Activated CD8-positive, alpha-beta memory T cell treated with anti-CD3 and anti-CD28 coated beads, Interleukin-2, amount 50 U/mL, for 48 hours (primary cell): ENCODE data around the gene TBL2.
"Not testable (repeated sequence)": the region's sequence is repeated elsewhere in the genome, so short reads cannot be mapped to it uniquely, and the experiment has no call there.

ENCODE experiments used
- DNase-seq: peaks from one replicate; pipeline ENCODE4 v3.0.0-alpha.2; 2020

The TBL2 gene

DNA sequence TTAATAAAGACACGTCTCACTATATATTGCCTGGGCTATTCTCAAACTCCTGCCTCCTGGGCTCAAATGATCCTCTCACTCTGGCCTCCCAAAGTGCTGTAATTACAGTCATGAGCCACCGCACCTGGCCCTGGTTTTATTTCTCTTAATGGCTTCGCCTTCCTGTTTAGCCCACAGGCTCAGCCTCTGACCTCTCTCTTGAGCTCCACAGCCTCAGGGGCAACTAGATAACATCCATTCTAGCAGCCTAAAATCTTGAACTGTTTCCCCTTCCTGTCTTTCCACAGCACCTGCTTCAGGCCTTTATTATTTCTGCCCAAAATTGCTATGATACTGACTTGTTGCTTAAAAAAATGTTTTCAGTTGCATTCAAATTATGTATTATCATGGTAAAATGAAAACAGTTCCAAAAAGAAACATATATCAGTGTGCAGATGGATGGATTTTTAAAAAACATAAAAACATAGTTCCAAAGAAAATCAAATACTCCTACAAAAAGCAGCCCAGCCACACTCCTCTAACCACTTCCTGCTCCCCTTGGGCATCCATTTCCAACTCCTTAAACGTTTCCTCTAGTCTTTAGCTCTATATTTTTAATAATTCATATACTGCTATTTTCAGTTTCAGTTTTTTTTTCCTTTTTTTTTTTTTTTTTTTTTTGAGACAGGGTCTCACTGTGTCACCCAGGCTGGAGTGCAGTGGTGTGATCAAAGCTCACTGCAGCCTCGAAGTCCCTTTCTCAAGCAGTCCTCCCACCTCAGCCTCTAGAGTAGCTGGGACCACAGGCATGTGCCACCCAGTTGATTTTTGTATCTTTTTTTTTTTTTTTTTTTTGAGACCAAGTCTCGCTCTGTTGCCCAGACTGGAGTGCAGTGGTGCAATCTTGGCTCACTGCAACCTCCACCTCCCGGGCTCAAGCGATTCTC lies 51.2 kb downstream of the TBL2 start:
- no peak for DNase-seq

DNA sequence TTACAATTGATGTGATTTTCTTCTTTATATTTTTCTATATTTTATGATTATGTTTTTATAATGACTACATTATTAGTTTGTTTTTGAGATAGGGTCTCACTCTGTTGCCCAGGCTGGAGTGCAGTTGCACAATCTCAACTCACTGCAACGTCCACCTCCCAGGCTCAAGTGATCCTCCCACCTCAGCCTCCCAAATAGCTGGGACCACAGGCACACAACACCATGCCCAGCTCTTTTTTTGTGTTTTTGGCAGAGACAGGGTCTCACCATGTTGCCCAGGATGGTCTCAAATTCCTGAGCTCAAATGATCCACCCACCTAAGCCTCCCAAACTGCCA lies 52.3 kb downstream of the TBL2 start:
- DNase-seq = not testable (repeated sequence)

DNA sequence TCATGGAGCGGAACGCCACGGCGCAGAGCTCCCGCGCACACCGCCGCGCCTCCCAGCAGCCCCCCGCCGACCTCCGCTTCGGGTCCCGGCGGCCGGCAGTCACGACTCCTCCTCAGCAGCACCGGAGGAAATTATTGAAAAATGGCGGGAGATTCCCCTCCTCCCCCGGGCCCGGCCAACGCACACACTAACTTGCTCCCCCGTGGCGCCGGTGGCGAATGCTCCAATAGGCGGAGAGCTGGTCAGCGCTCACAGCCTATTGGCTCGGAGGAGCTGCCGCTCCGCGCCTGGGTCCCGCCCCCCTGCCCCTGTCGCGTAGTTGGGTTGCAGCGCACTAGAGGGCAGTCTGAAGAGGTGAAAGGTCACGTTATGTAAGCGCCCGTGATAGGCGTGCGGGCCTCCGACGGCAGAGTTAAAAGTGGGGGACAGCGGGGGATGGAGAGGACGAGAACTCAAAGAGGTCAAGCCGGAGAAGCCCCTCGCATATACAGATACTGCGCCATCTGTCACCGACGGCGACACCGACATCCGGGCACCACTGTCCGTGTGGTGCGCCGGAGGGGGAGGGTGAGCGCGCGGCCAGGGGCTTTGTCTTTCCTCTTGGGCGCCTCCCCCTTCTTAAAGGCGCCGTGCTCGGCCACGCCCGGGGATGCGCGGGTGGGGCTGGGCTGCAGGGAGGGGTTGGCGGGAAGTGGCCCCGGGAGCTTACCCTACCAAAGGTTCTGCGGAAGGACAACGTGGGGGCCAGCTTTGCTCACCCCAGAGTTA lies 56.1 kb downstream of the TBL2 start, which contains the start of gene BAZ1B:
BAZ1B (minus strand) TSS at position 189 of the 768 bp plus-strand sequence. CDS start 360 bp downstream, outside the sequence.
- peak; percentile 96 for DNase-seq

DNA sequence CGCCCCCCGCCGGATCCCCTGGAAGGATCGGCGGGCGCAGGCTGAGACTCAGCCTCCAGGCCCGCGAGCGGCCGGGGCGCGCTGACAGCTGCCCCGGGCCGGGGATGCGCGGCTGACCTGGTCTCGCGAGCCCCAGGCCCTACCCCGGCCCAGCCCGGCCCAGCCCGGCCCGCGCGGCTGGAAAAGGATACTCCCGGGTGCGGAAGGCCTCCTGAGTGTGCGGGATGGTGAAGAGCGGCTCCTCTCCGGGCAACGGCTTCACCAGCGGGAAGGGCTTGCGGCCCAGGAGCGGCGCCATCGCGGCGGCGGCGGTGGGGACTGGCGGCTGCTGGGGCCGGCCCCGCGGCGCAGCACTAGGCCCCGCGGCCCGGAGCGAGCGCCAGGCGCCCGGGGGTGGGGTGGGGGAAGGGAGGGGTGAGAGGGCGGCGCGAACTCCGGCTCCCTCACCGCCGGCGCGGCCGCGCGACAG lies 56.7 kb downstream of the TBL2 start:
- peak; percentile 84 for DNase-seq

DNA sequence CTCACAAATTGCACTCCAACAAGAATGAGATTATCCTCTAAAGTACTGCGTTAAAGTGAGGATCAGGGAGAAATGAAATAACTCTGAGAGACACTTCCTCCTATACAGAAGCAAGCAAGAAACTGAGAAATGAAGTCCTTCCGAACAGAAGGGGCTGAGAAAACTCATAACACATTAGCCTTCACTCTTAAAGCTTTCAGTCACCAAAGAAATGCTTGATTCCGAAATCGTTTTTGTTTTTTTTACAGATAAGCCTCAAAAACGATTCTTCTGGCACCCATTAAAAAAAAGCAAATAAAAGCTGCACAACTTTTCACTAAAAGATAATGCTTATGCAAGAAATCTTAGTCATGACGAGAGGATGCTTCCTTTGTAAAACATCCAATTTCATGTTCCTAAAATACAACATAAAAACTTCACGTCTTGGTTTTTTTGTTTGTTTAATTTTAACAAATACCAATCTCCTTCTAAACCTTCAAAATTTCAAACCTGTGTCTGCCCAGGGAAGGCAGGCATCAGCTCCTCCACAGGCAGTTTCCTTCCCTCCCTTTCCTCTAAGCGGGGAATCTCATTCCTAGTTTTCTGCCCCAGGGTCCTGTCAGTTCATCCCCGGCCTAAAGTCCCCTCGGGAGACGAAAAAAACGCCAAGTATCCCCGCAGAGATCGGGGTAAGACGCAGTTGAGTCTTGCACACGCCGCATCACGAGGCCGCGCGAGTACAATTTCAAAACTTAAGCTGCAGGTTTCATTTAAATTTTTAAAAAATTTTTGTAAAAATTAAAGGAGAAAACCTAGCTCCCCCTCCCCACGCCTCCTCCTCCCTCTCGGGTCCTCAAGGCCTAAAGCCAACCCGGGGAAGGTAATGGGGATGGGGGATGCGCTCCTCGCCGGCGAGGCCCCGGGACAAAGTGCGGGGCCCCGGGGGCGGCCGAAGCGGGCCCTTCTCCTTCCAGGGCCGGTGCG lies 57.4 kb downstream of the TBL2 start:
- DNase-seq = peak; percentile 60

DNA sequence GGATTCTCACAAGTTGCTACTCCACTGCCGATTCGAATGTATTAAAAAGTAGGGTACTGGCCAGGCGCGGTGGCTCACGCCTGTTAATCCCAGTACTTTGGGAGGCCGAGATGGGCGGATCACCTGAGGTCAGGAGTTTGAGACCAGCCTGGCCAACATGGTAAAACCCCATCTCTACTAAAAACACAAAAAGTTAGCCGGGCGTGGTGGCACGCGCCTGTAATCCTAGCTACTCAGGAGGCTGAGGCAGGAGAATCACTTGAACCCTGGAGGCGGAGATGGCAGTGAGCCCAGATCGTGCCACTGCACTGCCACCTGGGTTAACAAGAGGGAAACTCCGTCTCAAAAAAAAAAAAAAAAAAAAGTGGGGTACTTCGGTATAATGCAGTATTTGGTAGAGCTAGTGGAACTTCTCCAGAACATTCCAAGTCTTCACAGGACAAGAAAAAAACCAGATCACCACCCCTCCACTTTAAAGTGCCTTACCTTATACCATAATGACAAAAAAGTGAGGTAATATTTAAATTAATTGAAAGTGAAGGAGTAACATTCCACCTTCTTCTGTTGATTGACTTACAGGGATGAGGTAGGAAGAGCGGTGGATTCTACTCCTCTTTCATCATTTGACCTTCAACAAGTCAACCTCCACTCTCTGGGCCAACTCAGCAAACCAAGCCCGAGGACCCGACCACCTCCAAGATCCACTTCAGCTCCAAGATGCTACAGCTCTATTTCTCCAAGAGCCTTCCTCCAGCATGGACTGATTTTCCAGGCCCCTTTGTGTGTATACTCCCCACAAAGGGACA lies 58.3 kb downstream of the TBL2 start:
- DNase-seq = no peak

DNA sequence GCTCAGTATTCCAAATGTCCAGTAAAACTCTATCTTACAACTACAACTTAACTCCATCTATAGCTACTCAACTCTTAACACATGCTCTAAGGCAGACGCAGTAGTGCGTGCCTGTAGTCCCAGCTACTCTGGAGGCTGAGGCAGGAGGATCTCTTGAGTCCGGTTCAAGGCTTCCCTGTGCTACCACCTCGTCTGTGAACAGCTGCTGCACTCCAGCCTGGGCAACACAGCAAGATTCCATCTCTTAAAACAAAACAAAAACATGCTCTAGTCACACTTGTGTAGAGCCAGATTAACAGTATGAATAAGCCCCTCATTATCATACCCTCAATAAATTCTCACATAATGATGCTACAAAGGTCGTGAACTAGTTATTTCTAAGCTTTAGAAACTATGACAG lies 59.9 kb downstream of the TBL2 start:
- no peak for DNase-seq
